GM18873 (cell line): Measurements from ENCODE around the gene ZNF141.
"Not testable (repeated sequence)": the region's sequence is repeated elsewhere in the genome, so short reads cannot be mapped to it uniquely, and the experiment has no call there.

Experiments
- ATAC-seq: cut with Tn5 transposase; IDR thresholded peaks from one replicate; pipeline ENCODE4 v1.9.1; 2021; ENCODE audit warnings: mild to moderate bottlenecking, moderate library complexity, moderate number of reproducible peaks; ENCODE audit not compliant: unreplicated experiment, low FRiP score

ZNF141 gene

DNA sequence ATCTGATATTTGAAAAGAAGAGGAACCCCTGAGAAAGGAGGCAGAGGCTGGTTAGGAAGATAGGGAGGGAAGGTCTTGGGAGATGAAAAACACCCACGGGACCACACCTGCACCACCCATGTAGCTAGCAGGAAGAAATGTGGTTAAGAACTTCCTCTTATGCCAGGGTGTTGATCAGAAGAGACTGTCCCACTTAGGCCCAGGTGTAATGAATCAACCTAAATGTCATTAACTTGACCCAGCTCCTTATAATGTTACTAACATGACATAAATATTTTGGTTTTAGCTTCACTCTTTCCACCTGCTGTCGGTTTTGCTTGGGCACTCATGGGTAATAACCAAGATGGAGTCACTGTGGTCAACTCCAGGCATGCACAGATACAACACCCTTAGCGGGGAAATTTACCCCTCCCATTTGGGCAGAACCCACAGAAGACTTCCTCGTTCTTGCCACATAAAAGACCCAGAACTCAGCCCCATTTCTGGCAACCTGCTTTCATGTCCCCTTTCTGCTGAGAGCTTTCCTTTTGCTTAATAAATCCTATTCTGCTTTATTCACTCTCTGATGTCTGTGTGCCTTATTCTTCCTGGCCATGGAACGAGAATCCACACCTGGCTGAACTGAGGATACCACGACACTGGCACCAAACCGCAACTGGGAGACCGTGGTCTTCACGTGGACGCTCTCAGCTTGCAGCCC lies 46.8 kb downstream of the ZNF141 start:
- ATAC-seq = no peak

GRCh38 chr4:385934-386707 lies 48.5 kb downstream of the ZNF141 start:
- no peak for ATAC-seq

DNA sequence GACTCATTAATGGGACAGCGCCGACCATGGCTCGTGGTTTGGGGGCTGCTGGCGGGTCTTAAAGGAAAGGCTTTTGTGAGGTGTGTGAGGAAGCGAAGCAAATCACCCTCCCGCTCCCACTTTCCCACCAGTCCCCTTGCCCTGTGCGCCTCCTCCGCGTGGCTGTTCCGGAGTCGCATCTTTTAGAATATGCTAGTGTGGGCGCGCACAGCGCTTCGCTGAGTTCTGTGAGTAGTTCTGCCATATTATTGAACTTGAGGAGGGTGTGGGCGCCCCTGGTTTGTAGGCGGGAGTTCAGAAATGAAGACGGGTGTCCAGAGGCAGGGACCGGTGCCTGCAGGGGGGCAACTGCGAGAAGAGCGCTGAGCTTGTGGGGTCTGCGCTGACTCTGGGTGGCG lies 49.1 kb downstream of the ZNF141 start:
- ATAC-seq = no peak

GRCh38 chr4:404006-404405 lies 66.4 kb downstream of the ZNF141 start:
- ATAC-seq = no peak

- ATAC-seq = not testable (repeated sequence)
Measured at GRCh38 chr4:408321-408720, 70.7 kb downstream of the ZNF141 start.

GRCh38 chr4:422587-422986 lies 85.0 kb downstream of the ZNF141 start:
- no peak for ATAC-seq
